ENCODE measurements around the gene CDCA5. TPM values are rescaled to one million over a fixed set of nuclear protein-coding genes. Genes with fewer than 3 reads are reported as not detected.

CDCA5 gene
- total RNA-seq, 1 experiment from 2014 or later: 67.0 TPM

DNA sequence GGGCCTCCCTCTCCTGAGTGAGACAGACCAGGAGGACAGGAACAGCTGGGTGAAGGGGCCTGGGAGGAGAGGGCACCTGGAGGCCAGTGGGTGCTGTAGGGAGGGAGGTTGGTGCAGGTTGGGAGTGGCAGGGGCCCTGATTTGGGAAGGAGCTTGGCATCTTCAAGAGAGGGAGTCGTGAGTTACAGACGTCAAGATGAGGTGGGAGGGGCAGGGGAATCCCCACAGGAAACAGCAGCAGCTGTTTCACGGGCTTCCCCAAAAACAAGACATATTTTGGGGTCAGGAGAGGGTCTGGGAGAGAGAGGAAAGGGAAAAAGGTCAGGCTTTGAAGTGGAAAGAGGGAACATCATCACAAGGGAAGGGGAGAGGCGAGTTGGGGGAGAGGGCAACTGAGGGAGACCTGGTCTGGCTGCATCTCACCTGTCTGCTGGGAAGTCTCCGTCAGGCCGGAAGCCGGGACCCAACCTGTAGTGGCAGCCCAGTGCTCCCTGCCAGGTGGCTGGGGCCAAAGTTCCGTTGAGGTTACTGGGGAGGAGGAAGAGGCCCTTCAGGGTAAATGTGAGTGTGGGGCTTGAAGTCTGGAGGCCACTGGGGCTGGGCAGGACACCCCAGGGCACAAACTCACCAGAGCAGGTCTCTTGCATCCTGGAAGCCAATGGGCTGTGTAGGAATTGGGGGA lies 29.9 kb downstream of the CDCA5 start:
- no peak for DNase-seq
- no peaks in the 10 kb centered on the region for H3K36me3 ChIP-seq (ENCODE audit: control insufficient read depth, insufficient read depth, low read length)
- Mint-ChIP-seq H3K27ac (ENCODE audit: unreplicated experiment) (no peak overlapping the region), H3K27me3 (ENCODE audit: insufficient read depth, unreplicated experiment) (peaks cover 3% of the 10 kb centered on the region), H3K36me3 (ENCODE audit: insufficient read depth, unreplicated experiment) (peaks cover 4% of the 10 kb centered on the region), H3K9me3 (ENCODE audit: unreplicated experiment) (no peaks in the 10 kb centered on the region), H3K4me3 (ENCODE audit: unreplicated experiment) (no peak overlapping the region), H3K4me1 (ENCODE audit: low read depth, unreplicated experiment) (no peaks in the 10 kb centered on the region)
- intact Hi-C loops (cut with micrococcal nuclease; ENCODE audit: unreplicated experiment): no loop called here
- H3K27me3 ChIP-seq (replicated peaks; ENCODE audit: control insufficient read depth, insufficient read depth, low read length): no peaks in the 10 kb centered on the region
- no peaks in the 10 kb centered on the region for H3K4me1 ChIP-seq
- no TSS peak for BruUV-seq (replicated peaks)
- POLR2A ChIA-PET: interaction anchor here (0.6 kb wide), 1 partner anchor 58 kb away, joined by 3 read pairs; no protein-coding TSS in a partner anchor
- CTCF ChIA-PET: no interaction called here
- H3K4me3 ChIP-seq (ENCODE audit: low read depth, low read length): no peak overlapping the region
- no peaks in the 10 kb centered on the region for H3K9me3 ChIP-seq
- TF ChIP-seq, protein P1, sequence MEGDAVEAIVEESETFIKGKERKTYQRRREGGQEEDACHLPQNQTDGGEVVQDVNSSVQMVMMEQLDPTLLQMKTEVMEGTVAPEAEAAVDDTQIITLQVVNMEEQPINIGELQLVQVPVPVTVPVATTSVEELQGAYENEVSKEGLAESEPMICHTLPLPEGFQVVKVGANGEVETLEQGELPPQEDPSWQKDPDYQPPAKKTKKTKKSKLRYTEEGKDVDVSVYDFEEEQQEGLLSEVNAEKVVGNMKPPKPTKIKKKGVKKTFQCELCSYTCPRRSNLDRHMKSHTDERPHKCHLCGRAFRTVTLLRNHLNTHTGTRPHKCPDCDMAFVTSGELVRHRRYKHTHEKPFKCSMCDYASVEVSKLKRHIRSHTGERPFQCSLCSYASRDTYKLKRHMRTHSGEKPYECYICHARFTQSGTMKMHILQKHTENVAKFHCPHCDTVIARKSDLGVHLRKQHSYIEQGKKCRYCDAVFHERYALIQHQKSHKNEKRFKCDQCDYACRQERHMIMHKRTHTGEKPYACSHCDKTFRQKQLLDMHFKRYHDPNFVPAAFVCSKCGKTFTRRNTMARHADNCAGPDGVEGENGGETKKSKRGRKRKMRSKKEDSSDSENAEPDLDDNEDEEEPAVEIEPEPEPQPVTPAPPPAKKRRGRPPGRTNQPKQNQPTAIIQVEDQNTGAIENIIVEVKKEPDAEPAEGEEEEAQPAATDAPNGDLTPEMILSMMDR (IDR thresholded peaks at IDR 0.05; ENCODE audit: insufficient read depth in 1 of 2, low read depth in 1 of 2, low read length in 1 of 2, severe bottlenecking in 1 of 2, unreplicated experiment in 1 of 2): no peak

DNA sequence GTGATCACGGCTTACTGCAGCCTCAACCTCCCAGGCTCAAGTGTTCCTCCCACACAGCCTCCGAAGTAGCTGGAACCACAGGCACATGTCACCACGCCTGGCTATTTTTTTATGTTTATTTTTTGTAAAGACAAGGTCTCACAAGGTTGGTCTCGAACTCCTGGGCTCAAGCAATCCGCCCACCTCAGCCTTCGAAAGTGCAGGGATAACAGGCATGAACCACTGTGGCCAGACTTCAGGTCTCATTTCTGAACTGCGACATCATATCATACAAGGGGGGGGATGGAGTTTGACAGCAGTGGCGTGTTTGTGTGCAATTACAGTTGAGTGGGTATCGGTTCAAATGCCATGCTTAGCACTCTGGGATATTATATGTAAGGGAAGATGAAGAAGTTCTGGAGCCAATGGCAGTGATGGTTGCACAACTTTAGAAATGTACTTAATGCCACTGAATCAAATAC lies 32.4 kb downstream of the CDCA5 start:
- no peaks in the 10 kb centered on the region for H3K36me3 ChIP-seq (ENCODE audit: control insufficient read depth, insufficient read depth, low read length)
- H3K4me1 Mint-ChIP-seq (ENCODE audit: low read depth, unreplicated experiment): no peaks in the 10 kb centered on the region
- H3K36me3 Mint-ChIP-seq (ENCODE audit: insufficient read depth, unreplicated experiment): peaks cover 9% of the 10 kb centered on the region
- H3K4me3 Mint-ChIP-seq (ENCODE audit: unreplicated experiment): no peak overlapping the region
- peaks cover 3% of the 10 kb centered on the region for H3K27me3 Mint-ChIP-seq (ENCODE audit: insufficient read depth, unreplicated experiment)
- BruUV-seq (replicated peaks): no TSS peak
- no peaks in the 10 kb centered on the region for H3K27me3 ChIP-seq (replicated peaks; ENCODE audit: control insufficient read depth, insufficient read depth, low read length)
- no peak for DNase-seq
- H3K9me3 Mint-ChIP-seq (ENCODE audit: unreplicated experiment): no peaks in the 10 kb centered on the region
- TF ChIP-seq, protein P1 (IDR thresholded peaks at IDR 0.05; ENCODE audit: insufficient read depth in 1 of 2, low read depth in 1 of 2, low read length in 1 of 2, severe bottlenecking in 1 of 2, unreplicated experiment in 1 of 2): no peak
- intact Hi-C loops (cut with micrococcal nuclease; ENCODE audit: unreplicated experiment): no loop called here
- POLR2A ChIA-PET: no interaction called here
- H3K4me1 ChIP-seq: no peaks in the 10 kb centered on the region
- no peak overlapping the region for H3K27ac Mint-ChIP-seq (ENCODE audit: unreplicated experiment)
- no peak overlapping the region for H3K4me3 ChIP-seq (ENCODE audit: low read depth, low read length)
- CTCF ChIA-PET: no interaction called here
- no peaks in the 10 kb centered on the region for H3K9me3 ChIP-seq

GRCh38 chr11:65047581-65048422 lies 36.0 kb downstream of the CDCA5 start:
- no peak overlapping the region for H3K27ac Mint-ChIP-seq (ENCODE audit: unreplicated experiment)
- H3K27me3 ChIP-seq (replicated peaks; ENCODE audit: control insufficient read depth, insufficient read depth, low read length): no peaks in the 10 kb centered on the region
- H3K4me3 ChIP-seq (ENCODE audit: low read depth, low read length): no peak overlapping the region
- no peaks in the 10 kb centered on the region for H3K4me1 Mint-ChIP-seq (ENCODE audit: low read depth, unreplicated experiment)
- 0 out of 2 replicates have a peak, but pooled peaks cover 3% of the 10 kb centered on the region for H3K4me1 ChIP-seq
- intact Hi-C loops (cut with micrococcal nuclease; ENCODE audit: unreplicated experiment): no loop called here
- H3K4me3 Mint-ChIP-seq (ENCODE audit: unreplicated experiment): no peak overlapping the region
- peaks cover 7% of the 10 kb centered on the region for H3K36me3 ChIP-seq (ENCODE audit: control insufficient read depth, insufficient read depth, low read length)
- no peaks in the 10 kb centered on the region for H3K9me3 Mint-ChIP-seq (ENCODE audit: unreplicated experiment)
- TF ChIP-seq, protein P1 (IDR thresholded peaks at IDR 0.05; ENCODE audit: insufficient read depth in 1 of 2, low read depth in 1 of 2, low read length in 1 of 2, severe bottlenecking in 1 of 2, unreplicated experiment in 1 of 2): no peak
- peaks cover 21% of the 10 kb centered on the region for H3K36me3 Mint-ChIP-seq (ENCODE audit: insufficient read depth, unreplicated experiment)
- BruUV-seq (replicated peaks): no TSS peak
- ChIA-PET POLR2A (no interaction called here), CTCF (no interaction called here)
- H3K27me3 Mint-ChIP-seq (ENCODE audit: insufficient read depth, unreplicated experiment): no peaks in the 10 kb centered on the region
- DNase-seq: no peak
- H3K9me3 ChIP-seq: no peaks in the 10 kb centered on the region
